ENCODE measurements around the gene IL1RAP.

Gene IL1RAP

DNA sequence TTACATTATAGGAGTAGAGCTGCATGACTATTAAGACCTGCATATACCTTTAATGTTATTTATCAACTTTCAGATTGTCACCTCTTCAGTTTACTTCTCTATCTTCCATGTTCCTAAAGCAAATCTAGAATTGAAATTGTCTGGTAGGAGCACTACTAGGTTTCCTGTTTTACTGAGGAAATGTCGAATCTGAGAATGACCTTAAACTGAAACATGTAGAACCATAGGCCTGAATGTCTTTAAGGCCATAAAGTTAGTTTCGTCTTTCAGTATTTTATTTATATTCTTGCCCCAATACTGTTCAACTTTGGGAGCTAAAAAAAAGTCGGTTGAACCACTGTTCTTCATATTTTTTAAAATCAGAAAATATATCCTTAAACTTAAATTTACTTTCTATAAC lies 92.7 kb downstream of the IL1RAP start:
- Histone ChIP-seq H3K4me1 (no peaks in the 10 kb centered on the region), H3K27me3 (ENCODE audit: low read depth) (no peaks in the 10 kb centered on the region), H3K4me3 (no peak overlapping the region), H3K9me3 (no peaks in the 10 kb centered on the region), H3K36me3 (replicated peaks) (no peaks in the 10 kb centered on the region)
- in situ Hi-C loops (cut with MboI; ENCODE audit: low sequenced_read_pairs): no loop called here
- DNase-seq (ENCODE audit: low spot score in 2 of 2): no peak

GRCh38 chr3:190607021-190607420 lies 93.1 kb downstream of the IL1RAP start:
- no peaks in the 10 kb centered on the region for H3K9me3 ChIP-seq
- H3K4me3 ChIP-seq: no peak overlapping the region
- no peaks in the 10 kb centered on the region for H3K27me3 ChIP-seq (ENCODE audit: low read depth)
- no peaks in the 10 kb centered on the region for H3K36me3 ChIP-seq (replicated peaks)
- no peak for DNase-seq (ENCODE audit: low spot score in 2 of 2)
- in situ Hi-C loops (cut with MboI; ENCODE audit: low sequenced_read_pairs): no loop called here
- no peaks in the 10 kb centered on the region for H3K4me1 ChIP-seq

DNA sequence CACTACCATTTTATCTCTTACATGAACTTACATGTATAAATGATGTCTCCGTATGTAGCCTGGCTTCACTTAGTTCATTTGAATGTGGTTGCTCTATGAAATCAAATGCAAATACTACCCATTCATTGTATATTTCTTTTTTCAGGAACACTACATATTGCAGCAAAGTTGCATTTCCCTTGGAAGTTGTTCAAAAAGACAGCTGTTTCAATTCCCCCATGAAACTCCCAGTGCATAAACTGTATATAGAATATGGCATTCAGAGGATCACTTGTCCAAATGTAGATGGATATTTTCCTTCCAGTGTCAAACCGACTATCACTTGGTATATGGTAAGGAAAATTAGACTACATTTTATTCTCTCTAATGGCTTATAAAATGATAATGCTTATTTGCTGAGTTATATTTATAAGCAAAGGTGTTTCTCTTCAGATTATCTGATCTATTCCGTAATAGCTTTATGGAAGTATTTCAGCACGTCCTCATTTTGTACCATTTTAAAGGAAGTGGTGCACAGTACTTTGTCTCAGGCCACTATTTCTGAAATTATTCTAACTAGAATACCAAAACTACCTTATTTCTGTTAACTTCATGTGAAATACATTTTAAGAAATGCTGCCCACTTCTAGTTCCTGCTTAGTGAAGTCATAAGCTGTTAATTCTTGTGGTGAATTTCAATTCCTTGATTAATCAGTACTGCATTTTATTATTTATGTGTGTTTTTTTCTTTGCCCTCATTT lies 95.1 kb downstream of the IL1RAP start:
- H3K4me3 ChIP-seq: no peak overlapping the region
- DNase-seq (ENCODE audit: low spot score in 2 of 2): no peak
- in situ Hi-C loops (cut with MboI; ENCODE audit: low sequenced_read_pairs): no loop called here
- no peaks in the 10 kb centered on the region for H3K27me3 ChIP-seq (ENCODE audit: low read depth)
- no peaks in the 10 kb centered on the region for H3K9me3 ChIP-seq
- no peaks in the 10 kb centered on the region for H3K36me3 ChIP-seq (replicated peaks)
- no peaks in the 10 kb centered on the region for H3K4me1 ChIP-seq

DNA sequence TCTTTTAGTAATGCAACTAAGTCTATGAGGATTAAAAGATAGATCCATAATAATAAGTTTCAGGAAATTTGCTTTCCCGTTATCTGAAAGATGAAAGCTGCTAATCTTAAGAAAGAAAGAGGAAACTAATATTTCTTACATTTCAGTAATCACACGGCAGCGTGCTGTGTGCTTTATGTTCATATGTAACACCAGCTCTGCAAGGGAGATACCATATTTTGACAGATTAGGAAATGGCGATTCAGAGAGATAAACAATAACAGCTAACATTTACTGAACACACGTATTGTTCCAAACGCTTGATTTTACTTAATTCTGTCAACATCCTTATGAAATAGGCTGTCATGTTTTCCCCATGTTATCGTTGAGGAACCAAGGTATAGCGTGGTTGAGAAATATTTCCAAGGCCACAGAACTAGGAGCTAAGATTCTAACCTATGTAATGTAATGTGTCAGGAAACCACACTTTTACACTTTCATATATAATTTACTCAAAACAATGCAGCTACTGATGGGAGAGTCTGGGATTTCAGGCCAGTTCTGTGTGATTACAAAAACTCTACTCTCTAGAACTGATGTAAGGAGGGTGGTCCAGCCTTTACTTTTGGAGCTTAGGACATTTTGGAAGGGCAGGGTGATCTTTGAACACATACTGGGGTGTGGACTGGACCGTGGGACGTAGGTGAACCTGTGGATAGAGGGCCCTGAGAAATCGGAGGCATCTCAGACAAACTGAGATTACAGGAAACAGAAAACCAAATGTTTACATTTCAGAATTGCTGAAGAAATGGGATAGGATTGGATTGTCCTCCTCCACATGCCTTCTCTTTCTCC lies 100.6 kb downstream of the IL1RAP start:
- in situ Hi-C loops (cut with MboI; ENCODE audit: low sequenced_read_pairs): no loop called here
- H3K4me3 ChIP-seq: no peak overlapping the region
- H3K27me3 ChIP-seq (ENCODE audit: low read depth): no peaks in the 10 kb centered on the region
- DNase-seq (ENCODE audit: low spot score in 2 of 2): no peak
- no peaks in the 10 kb centered on the region for H3K9me3 ChIP-seq
- peaks cover 7% of the 10 kb centered on the region; the same call in 1 of the 2 replicates for H3K4me1 ChIP-seq
- no peaks in the 10 kb centered on the region for H3K36me3 ChIP-seq (replicated peaks)

DNA sequence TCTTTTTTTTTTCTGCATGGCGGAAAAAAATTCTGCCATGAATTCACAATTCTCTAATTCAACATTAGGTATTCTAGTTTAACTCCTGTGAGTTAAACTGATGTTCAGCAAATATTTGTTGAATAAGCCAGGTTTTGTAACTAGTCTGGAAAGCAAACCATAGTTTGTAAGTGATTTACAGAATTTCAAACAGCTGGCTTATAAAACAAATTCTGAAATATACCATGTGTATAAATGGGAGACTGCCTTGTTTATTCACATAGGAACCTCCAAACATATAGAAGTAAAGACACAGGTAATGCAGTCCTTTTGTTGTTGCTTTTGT lies 101.1 kb downstream of the IL1RAP start:
- Histone ChIP-seq H3K9me3 (no peaks in the 10 kb centered on the region), H3K4me1 (peaks cover 7% of the 10 kb centered on the region; the same call in 1 of the 2 replicates), H3K4me3 (no peak overlapping the region), H3K27me3 (ENCODE audit: low read depth) (no peaks in the 10 kb centered on the region), H3K36me3 (replicated peaks) (no peaks in the 10 kb centered on the region)
- in situ Hi-C loops (cut with MboI; ENCODE audit: low sequenced_read_pairs): no loop called here
- DNase-seq (ENCODE audit: low spot score in 2 of 2): no peak

GRCh38 chr3:190615607-190616006 lies 101.7 kb downstream of the IL1RAP start:
- Histone ChIP-seq H3K9me3 (no peaks in the 10 kb centered on the region), H3K4me3 (no peak overlapping the region), H3K36me3 (replicated peaks) (no peaks in the 10 kb centered on the region), H3K27me3 (ENCODE audit: low read depth) (no peaks in the 10 kb centered on the region), H3K4me1 (peaks cover 7% of the 10 kb centered on the region; the same call in 1 of the 2 replicates)
- DNase-seq (ENCODE audit: low spot score in 2 of 2): no peak
- in situ Hi-C loops (cut with MboI; ENCODE audit: low sequenced_read_pairs): no loop called here

GRCh38 chr3:190616637-190617036 lies 102.8 kb downstream of the IL1RAP start:
- H3K4me1 ChIP-seq: peaks cover 7% of the 10 kb centered on the region; the same call in 1 of the 2 replicates
- in situ Hi-C loops (cut with MboI; ENCODE audit: low sequenced_read_pairs): no loop called here
- H3K9me3 ChIP-seq: no peaks in the 10 kb centered on the region
- H3K27me3 ChIP-seq (ENCODE audit: low read depth): no peaks in the 10 kb centered on the region
- H3K36me3 ChIP-seq (replicated peaks): no peaks in the 10 kb centered on the region
- no peak overlapping the region for H3K4me3 ChIP-seq
- DNase-seq (ENCODE audit: low spot score in 2 of 2): no peak

- DNase-seq (ENCODE audit: low spot score in 2 of 2): peak; percentile 27 to 41
- H3K27me3 ChIP-seq (ENCODE audit: low read depth): no peaks in the 10 kb centered on the region
- in situ Hi-C loops (cut with MboI; ENCODE audit: low sequenced_read_pairs): no loop called here
- H3K4me1 ChIP-seq: peaks cover 7% of the 10 kb centered on the region; the same call in 1 of the 2 replicates
- H3K4me3 ChIP-seq: no peak overlapping the region
- no peaks in the 10 kb centered on the region for H3K9me3 ChIP-seq
- H3K36me3 ChIP-seq (replicated peaks): no peaks in the 10 kb centered on the region
Observed at GRCh38 chr3:190617185-190617584, 103.3 kb downstream of the IL1RAP start.

GRCh38 chr3:190618330-190619030 lies 104.6 kb downstream of the IL1RAP start:
- DNase-seq (ENCODE audit: low spot score in 2 of 2): no peak
- no peaks in the 10 kb centered on the region for H3K9me3 ChIP-seq
- no peaks in the 10 kb centered on the region for H3K27me3 ChIP-seq (ENCODE audit: low read depth)
- H3K36me3 ChIP-seq (replicated peaks): no peaks in the 10 kb centered on the region
- in situ Hi-C loops (cut with MboI; ENCODE audit: low sequenced_read_pairs): no loop called here
- H3K4me1 ChIP-seq: peaks cover 7% of the 10 kb centered on the region; the same call in 1 of the 2 replicates
- no peak overlapping the region for H3K4me3 ChIP-seq

DNA sequence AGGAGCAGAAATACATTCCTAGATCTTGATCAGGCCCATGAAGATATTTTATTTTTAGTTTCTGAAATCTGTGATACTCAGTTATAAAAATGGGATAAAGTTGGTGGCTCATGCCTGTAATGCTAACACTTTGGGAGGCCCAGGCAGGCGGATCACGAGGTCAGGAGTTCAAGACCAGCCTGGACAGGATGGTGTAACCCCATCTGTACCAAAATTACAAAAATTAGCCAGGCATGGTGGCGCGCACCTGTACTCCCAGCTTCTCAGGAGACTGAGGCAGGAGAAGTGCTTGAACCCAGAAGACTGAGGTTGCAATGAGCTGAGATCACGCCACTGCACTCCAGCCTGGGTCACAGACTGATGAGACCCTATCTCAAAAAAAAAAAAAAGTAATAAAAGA lies 105.5 kb downstream of the IL1RAP start:
- no peak for DNase-seq (ENCODE audit: low spot score in 2 of 2)
- in situ Hi-C loops (cut with MboI; ENCODE audit: low sequenced_read_pairs): no loop called here
- H3K36me3 ChIP-seq (replicated peaks): no peaks in the 10 kb centered on the region
- H3K27me3 ChIP-seq (ENCODE audit: low read depth): no peaks in the 10 kb centered on the region
- no peaks in the 10 kb centered on the region for H3K9me3 ChIP-seq
- H3K4me1 ChIP-seq: peaks cover 7% of the 10 kb centered on the region; the same call in 1 of the 2 replicates
- H3K4me3 ChIP-seq: no peak overlapping the region

GRCh38 chr3:190619761-190620160 lies 105.9 kb downstream of the IL1RAP start:
- H3K4me3 ChIP-seq: no peak overlapping the region
- in situ Hi-C loops (cut with MboI; ENCODE audit: low sequenced_read_pairs): no loop called here
- peaks cover 7% of the 10 kb centered on the region; the same call in 1 of the 2 replicates for H3K4me1 ChIP-seq

GRCh38 chr3:190620886-190621608 lies 107.2 kb downstream of the IL1RAP start:
- in situ Hi-C loops (cut with MboI; ENCODE audit: low sequenced_read_pairs): no loop called here
- H3K9me3 ChIP-seq: no peaks in the 10 kb centered on the region
- H3K4me3 ChIP-seq: no peak overlapping the region
- peaks cover 7% of the 10 kb centered on the region; the same call in 1 of the 2 replicates for H3K4me1 ChIP-seq
- no peak for DNase-seq (ENCODE audit: low spot score in 2 of 2)
- H3K36me3 ChIP-seq (replicated peaks): no peaks in the 10 kb centered on the region
- H3K27me3 ChIP-seq (ENCODE audit: low read depth): no peaks in the 10 kb centered on the region

More at GRCh38 chr3:190619761-190620160, 105.9 kb downstream of the IL1RAP start:
- no peaks in the 10 kb centered on the region for H3K36me3 ChIP-seq (replicated peaks)
- DNase-seq (ENCODE audit: low spot score in 2 of 2): no peak
- H3K27me3 ChIP-seq (ENCODE audit: low read depth): no peaks in the 10 kb centered on the region
- no peaks in the 10 kb centered on the region for H3K9me3 ChIP-seq

- H3K4me1 ChIP-seq: peaks cover 5% of the 10 kb centered on the region; the same call in 1 of the 2 replicates
- in situ Hi-C loops (cut with MboI; ENCODE audit: low sequenced_read_pairs): no loop called here
- H3K36me3 ChIP-seq (replicated peaks): no peaks in the 10 kb centered on the region
- DNase-seq (ENCODE audit: low spot score in 2 of 2): no peak
- H3K4me3 ChIP-seq: no peak overlapping the region
- H3K9me3 ChIP-seq: no peaks in the 10 kb centered on the region
- H3K27me3 ChIP-seq (ENCODE audit: low read depth): no peaks in the 10 kb centered on the region
Observed at GRCh38 chr3:190621927-190622326, 108.0 kb downstream of the IL1RAP start.

Data from HAP-1 (cell line).